HepG2 (cell line): ENCODE data around the gene EVA1A. TPM values are rescaled to one million over a fixed set of nuclear protein-coding genes. Genes with fewer than 3 reads are reported as not detected.

Experiments
- DBP ChIP-seq: sonication (generic); formaldehyde crosslinking; IDR thresholded peaks from 2 replicates; pipeline ENCODE4 v1.4.0; 2020; ENCODE audit warnings: missing genetic modification reagents; ENCODE audit errors: not compliant biosample characterization
- GATA4 ChIP-seq: sonication (generic); IDR thresholded peaks from 2 replicates; pipeline ENCODE4 v1.6.1; 2016; ENCODE audit warnings: antibody characterized with exemption, low read depth, borderline replicate concordance
- GZF1 ChIP-seq: sonication (generic); formaldehyde crosslinking; IDR thresholded peaks from 2 replicates; pipeline ENCODE4 v1.5.1; 2020; ENCODE audit warnings: mild to moderate bottlenecking, missing genetic modification reagents
- IRX3 ChIP-seq: sonication (generic); formaldehyde crosslinking; IDR thresholded peaks from 2 replicates; pipeline ENCODE4 v1.8.1; 2023; ENCODE audit warnings: mild to moderate bottlenecking, low read depth, missing genetic modification reagents, borderline replicate concordance
- KLF15 ChIP-seq: sonication (generic); formaldehyde crosslinking; IDR thresholded peaks from 2 replicates; pipeline ENCODE4 v1.8.1; 2023; ENCODE audit warnings: borderline replicate concordance, mild to moderate bottlenecking, inconsistent platforms, missing genetic modification reagents, mixed read lengths
- MED13 ChIP-seq: sonication (generic); formaldehyde crosslinking; IDR thresholded peaks from 2 replicates; pipeline ENCODE4 v1.5.0; 2020; ENCODE audit warnings: missing genetic modification reagents
- MTA3 ChIP-seq: sonication (generic); formaldehyde crosslinking; IDR thresholded peaks from 2 replicates; pipeline ENCODE4 v1.4.0; 2020; ENCODE audit warnings: missing genetic modification reagents
- NPAS2 ChIP-seq: sonication (generic); formaldehyde crosslinking; IDR thresholded peaks from 2 replicates; pipeline ENCODE4 v1.8.0; 2022; ENCODE audit warnings: mild to moderate bottlenecking, missing genetic modification reagents, borderline replicate concordance
- SMARCC2 ChIP-seq: fragments of 450-650 bp; IDR thresholded peaks from 2 replicates; pipeline ENCODE4 v1.6.1; 2017; ENCODE audit warnings: antibody characterized with exemption, mild to moderate bottlenecking
- TBP ChIP-seq: sonication (generic); formaldehyde crosslinking; IDR thresholded peaks from 2 replicates; pipeline ENCODE4 v1.5.0; 2020; ENCODE audit warnings: missing genetic modification reagents
- TRIM24 ChIP-seq: sonication (generic); formaldehyde crosslinking; IDR thresholded peaks from 2 replicates; pipeline ENCODE4 v1.8.0; 2022; ENCODE audit warnings: mild to moderate bottlenecking, missing genetic modification reagents
- TSC22D2 ChIP-seq: sonication (generic); formaldehyde crosslinking; IDR thresholded peaks from 2 replicates; pipeline ENCODE4 v1.5.1; 2020; ENCODE audit warnings: missing genetic modification reagents, mild to moderate bottlenecking, borderline replicate concordance
- ZBTB7B ChIP-seq: sonication (generic); formaldehyde crosslinking; IDR thresholded peaks from 2 replicates; pipeline ENCODE4 v1.4.0; 2020; ENCODE audit warnings: missing genetic modification reagents
- ZC3H13 ChIP-seq: sonication (generic); formaldehyde crosslinking; IDR thresholded peaks from 2 replicates; pipeline ENCODE4 v1.8.1; 2023; ENCODE audit warnings: mild to moderate bottlenecking, missing genetic modification reagents, moderate library complexity
- ZFP1 ChIP-seq: IDR thresholded peaks from 2 replicates; pipeline ENCODE4 v1.6.1; 2016
- ZFY ChIP-seq: sonication (generic); formaldehyde crosslinking; IDR thresholded peaks from 2 replicates; pipeline ENCODE4 v1.4.0; 2020; ENCODE audit warnings: missing genetic modification reagents
- ZNF225 ChIP-seq: sonication (generic); formaldehyde crosslinking; IDR thresholded peaks from 2 replicates; pipeline ENCODE4 v1.4.0; 2020; ENCODE audit warnings: mild to moderate bottlenecking, missing genetic modification reagents
- ZNF24 ChIP-seq: fragments of 450-650 bp; IDR thresholded peaks from 2 replicates; pipeline ENCODE4 v1.6.1; 2017; ENCODE audit warnings: antibody characterized with exemption, mild to moderate bottlenecking
- ZNF3 ChIP-seq: IDR thresholded peaks from 2 replicates; pipeline ENCODE4 v1.7.0; 2017; ENCODE audit warnings: inconsistent platforms
- ZNF460 ChIP-seq: sonication (generic); formaldehyde crosslinking; IDR thresholded peaks from 2 replicates; pipeline ENCODE4 v1.5.1; 2020; ENCODE audit warnings: missing genetic modification reagents, mild to moderate bottlenecking, borderline replicate concordance
- ZNF619 ChIP-seq: sonication (generic); formaldehyde crosslinking; IDR thresholded peaks from 2 replicates; pipeline ENCODE4 v1.4.0; 2020; ENCODE audit warnings: mild to moderate bottlenecking, missing genetic modification reagents
- polyA plus RNA-seq, 8 experiments: library from polyadenylated mRNA; depleted of rRNA in 3 of 8; stranded (reverse) in 7 of 8; unstranded in 1 of 8; fragments of >200 nt; fragmentation: Illumina TruSeq in 4 of 8; extraction: Trizol in 4 of 8; gene quantifications; 2 replicates each; pipeline versions ENCODE4 v1.2.1 to v1.2.3, GENCODE V29; 2011 to 2016; ENCODE audit warnings: low read depth in 4 of 8, missing spikeins in 1 of 8, mixed read lengths in 1 of 8; ENCODE audit not compliant: insufficient read depth in 1 of 8
- total RNA-seq, 5 experiments: library from RNA; depleted of rRNA; stranded (reverse); fragments of >200 nt; fragmentation: Illumina TruSeq; extraction: Trizol; gene quantifications; 2 replicates each; pipeline ENCODE4 v1.2.3, GENCODE V29; 2016; ENCODE audit warnings: low read depth in 1 of 5
- TF ChIP-seq, protein P1 (sequence below): sonication (generic); formaldehyde crosslinking; conservative IDR thresholded peaks from 2 replicates; pipeline ENCODE4 v1.4.0; 2020; ENCODE audit warnings: missing genetic modification reagents
- TF ChIP-seq, protein P2 (sequence below): sonication (generic); formaldehyde crosslinking; IDR thresholded peaks from 2 replicates; pipeline ENCODE4 v1.4.0; 2020; ENCODE audit warnings: missing genetic modification reagents
- TF ChIP-seq, protein P3 (sequence below): sonication (generic); formaldehyde crosslinking; IDR thresholded peaks from 2 replicates; pipeline ENCODE4 v1.4.0; 2020; ENCODE audit warnings: mild to moderate bottlenecking, missing genetic modification reagents

The EVA1A gene
- total and polyA plus RNA-seq, 2 of the 13 experiments (the other 11 are each of a cell fraction or from before 2014, with no cell fraction given), result 57.5 to 57.8 TPM

GRCh38 chr2:75570948-75571729 is 10.4 kb upstream of the EVA1A start (continued):
- TF ChIP-seq, protein P1, sequence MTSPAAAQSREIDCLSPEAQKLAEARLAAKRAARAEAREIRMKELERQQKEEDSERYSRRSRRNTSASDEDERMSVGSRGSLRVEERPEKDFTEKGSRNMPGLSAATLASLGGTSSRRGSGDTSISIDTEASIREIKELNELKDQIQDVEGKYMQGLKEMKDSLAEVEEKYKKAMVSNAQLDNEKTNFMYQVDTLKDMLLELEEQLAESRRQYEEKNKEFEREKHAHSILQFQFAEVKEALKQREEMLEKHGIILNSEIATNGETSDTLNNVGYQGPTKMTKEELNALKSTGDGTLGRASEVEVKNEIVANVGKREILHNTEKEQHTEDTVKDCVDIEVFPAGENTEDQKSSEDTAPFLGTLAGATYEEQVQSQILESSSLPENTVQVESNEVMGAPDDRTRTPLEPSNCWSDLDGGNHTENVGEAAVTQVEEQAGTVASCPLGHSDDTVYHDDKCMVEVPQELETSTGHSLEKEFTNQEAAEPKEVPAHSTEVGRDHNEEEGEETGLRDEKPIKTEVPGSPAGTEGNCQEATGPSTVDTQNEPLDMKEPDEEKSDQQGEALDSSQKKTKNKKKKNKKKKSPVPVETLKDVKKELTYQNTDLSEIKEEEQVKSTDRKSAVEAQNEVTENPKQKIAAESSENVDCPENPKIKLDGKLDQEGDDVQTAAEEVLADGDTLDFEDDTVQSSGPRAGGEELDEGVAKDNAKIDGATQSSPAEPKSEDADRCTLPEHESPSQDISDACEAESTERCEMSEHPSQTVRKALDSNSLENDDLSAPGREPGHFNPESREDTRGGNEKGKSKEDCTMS (CRISPR knock-in tag), result no peak
- TF ChIP-seq IRX3 (CRISPR knock-in tag), result no peak
- no peak for TF ChIP-seq ZBTB7B (CRISPR knock-in tag)
- TF ChIP-seq NPAS2 (CRISPR knock-in tag), result no peak
- no peak for TF ChIP-seq MTA3
- TF ChIP-seq, protein P2, sequence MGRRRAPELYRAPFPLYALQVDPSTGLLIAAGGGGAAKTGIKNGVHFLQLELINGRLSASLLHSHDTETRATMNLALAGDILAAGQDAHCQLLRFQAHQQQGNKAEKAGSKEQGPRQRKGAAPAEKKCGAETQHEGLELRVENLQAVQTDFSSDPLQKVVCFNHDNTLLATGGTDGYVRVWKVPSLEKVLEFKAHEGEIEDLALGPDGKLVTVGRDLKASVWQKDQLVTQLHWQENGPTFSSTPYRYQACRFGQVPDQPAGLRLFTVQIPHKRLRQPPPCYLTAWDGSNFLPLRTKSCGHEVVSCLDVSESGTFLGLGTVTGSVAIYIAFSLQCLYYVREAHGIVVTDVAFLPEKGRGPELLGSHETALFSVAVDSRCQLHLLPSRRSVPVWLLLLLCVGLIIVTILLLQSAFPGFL, result no peak
- peak; percentile 37 for TF ChIP-seq ZFY
- TF ChIP-seq MED13 (CRISPR knock-in tag), result peak; percentile 88
- no peak for TF ChIP-seq ZNF225 (CRISPR knock-in tag)
- TF ChIP-seq ZFP1, result no peak
- no peak for TF ChIP-seq KLF15 (CRISPR knock-in tag)
- TF ChIP-seq ZC3H13, result no peak
- TF ChIP-seq, protein P3, sequence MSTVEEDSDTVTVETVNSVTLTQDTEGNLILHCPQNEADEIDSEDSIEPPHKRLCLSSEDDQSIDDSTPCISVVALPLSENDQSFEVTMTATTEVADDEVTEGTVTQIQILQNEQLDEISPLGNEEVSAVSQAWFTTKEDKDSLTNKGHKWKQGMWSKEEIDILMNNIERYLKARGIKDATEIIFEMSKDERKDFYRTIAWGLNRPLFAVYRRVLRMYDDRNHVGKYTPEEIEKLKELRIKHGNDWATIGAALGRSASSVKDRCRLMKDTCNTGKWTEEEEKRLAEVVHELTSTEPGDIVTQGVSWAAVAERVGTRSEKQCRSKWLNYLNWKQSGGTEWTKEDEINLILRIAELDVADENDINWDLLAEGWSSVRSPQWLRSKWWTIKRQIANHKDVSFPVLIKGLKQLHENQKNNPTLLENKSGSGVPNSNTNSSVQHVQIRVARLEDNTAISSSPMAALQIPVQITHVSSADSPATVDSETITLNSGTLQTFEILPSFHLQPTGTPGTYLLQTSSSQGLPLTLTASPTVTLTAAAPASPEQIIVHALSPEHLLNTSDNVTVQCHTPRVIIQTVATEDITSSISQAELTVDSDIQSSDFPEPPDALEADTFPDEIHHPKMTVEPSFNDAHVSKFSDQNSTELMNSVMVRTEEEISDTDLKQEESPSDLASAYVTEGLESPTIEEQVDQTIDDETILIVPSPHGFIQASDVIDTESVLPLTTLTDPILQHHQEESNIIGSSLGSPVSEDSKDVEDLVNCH (CRISPR knock-in tag), result no peak; the same call in 1 of the 2 replicates
- TF ChIP-seq GZF1 (CRISPR knock-in tag), result no peak
- 0 out of 2 replicates have a peak, but pooled peaks have one; percentile 66 for TF ChIP-seq TBP (CRISPR knock-in tag)
- TF ChIP-seq ZNF460 (CRISPR knock-in tag), result no peak; the same call in 1 of the 2 replicates
- 0 out of 2 replicates have a peak, but pooled peaks have one; percentile 44 for TF ChIP-seq ZNF619 (CRISPR knock-in tag)
- no peak for TF ChIP-seq SMARCC2
- TF ChIP-seq TRIM24 (CRISPR knock-in tag), result no peak
- no peak for TF ChIP-seq ZNF24
- peak; percentile 8 for TF ChIP-seq DBP
- no peak for TF ChIP-seq TSC22D2 (CRISPR knock-in tag)
- TF ChIP-seq GATA4, result peak; percentile 81; the same call in 1 of the 2 replicates
- TF ChIP-seq ZNF3 (CRISPR knock-in tag), result no peak
